HG02798 (cell line): Measurements from ENCODE around the gene NPR2.

Experiments
- ATAC-seq: cut with Tn5 transposase; IDR thresholded peaks from one replicate; pipeline ENCODE4 v1.9.1; 2021; ENCODE audit warnings: mild to moderate bottlenecking; ENCODE audit not compliant: unreplicated experiment, poor library complexity

The NPR2 gene

GRCh38 chr9:35760651-35761050 is 30.7 kb upstream of the NPR2 start:
- no peak for ATAC-seq

- no peak for ATAC-seq
Observed at GRCh38 chr9:35763181-35763580, 28.2 kb upstream of the NPR2 start.

GRCh38 chr9:35763803-35764202 is 27.6 kb upstream of the NPR2 start:
- ATAC-seq, result no peak

- ATAC-seq, result no peak
Observed at GRCh38 chr9:35766997-35767396, 24.4 kb upstream of the NPR2 start.

GRCh38 chr9:35767458-35767857 is 23.9 kb upstream of the NPR2 start:
- ATAC-seq, result no peak

GRCh38 chr9:35769763-35770162 is 21.6 kb upstream of the NPR2 start:
- no peak for ATAC-seq

GRCh38 chr9:35771075-35771433 is 20.3 kb upstream of the NPR2 start:
- ATAC-seq, result no peak

GRCh38 chr9:35771534-35771933 is 19.9 kb upstream of the NPR2 start:
- no peak for ATAC-seq

GRCh38 chr9:35771943-35772342 is 19.4 kb upstream of the NPR2 start:
- no peak for ATAC-seq

GRCh38 chr9:35774907-35775635 is 16.3 kb upstream of the NPR2 start:
- ATAC-seq, result no peak

GRCh38 chr9:35776018-35776417 is 15.4 kb upstream of the NPR2 start:
- no peak for ATAC-seq

- ATAC-seq, result no peak
Observed at GRCh38 chr9:35778496-35778895, 12.9 kb upstream of the NPR2 start.

- no peak for ATAC-seq
Observed at GRCh38 chr9:35781066-35781465, 10.3 kb upstream of the NPR2 start.

- ATAC-seq, result no peak
Observed at GRCh38 chr9:35783418-35783817, 8.0 kb upstream of the NPR2 start.

- no peak for ATAC-seq
Observed at GRCh38 chr9:35789541-35789940, 1.9 kb upstream of the NPR2 start.

- no peak for ATAC-seq
Observed at GRCh38 chr9:35790025-35790384, 1.4 kb upstream of the NPR2 start.

- peak; percentile 62 for ATAC-seq
Observed at GRCh38 chr9:35790385-35791296, 750 bp upstream of the NPR2 start.

- ATAC-seq, result no peak
Observed at GRCh38 chr9:35792024-35792813, 828 bp downstream of the NPR2 start.

GRCh38 chr9:35792826-35793225 is 1.4 kb downstream of the NPR2 start:
- ATAC-seq, result no peak

GRCh38 chr9:35793461-35793860 is 2.1 kb downstream of the NPR2 start:
- no peak for ATAC-seq

GRCh38 chr9:35795695-35796094 is 4.3 kb downstream of the NPR2 start:
- no peak for ATAC-seq
